HepG2 (cell line): ENCODE results near the gene PIK3CD. TPM values are rescaled to one million over a fixed set of nuclear protein-coding genes. Genes with fewer than 3 reads are reported as not detected.
A peak's percentile ranks its signal among the peaks of the same experiment; 100 is the strongest.

ENCODE experiments used
- FOXM1 ChIP-seq: sonication (generic); formaldehyde crosslinking; IDR thresholded peaks from 2 replicates; pipeline ENCODE4 v1.5.0; 2020; ENCODE audit warnings: missing genetic modification reagents
- HOXD1 ChIP-seq: sonication (generic); formaldehyde crosslinking; IDR thresholded peaks from 2 replicates; pipeline ENCODE4 v1.5.0; 2020; ENCODE audit warnings: missing genetic modification reagents
- PAF1 ChIP-seq: IDR thresholded peaks from 2 replicates; pipeline ENCODE4 v1.6.1; 2016; ENCODE audit warnings: missing genetic modification reagents, missing compliant biosample characterization
- POLR2AphosphoS5 ChIP-seq: IDR thresholded peaks from 2 replicates; pipeline ENCODE4 v1.6.1; 2012; ENCODE audit warnings: low read depth, low read length
- PRMT3 ChIP-seq: sonication (generic); formaldehyde crosslinking; IDR thresholded peaks from 2 replicates; pipeline ENCODE4 v1.8.1; 2022; ENCODE audit warnings: low read depth, mild to moderate bottlenecking, moderate library complexity, missing genetic modification reagents, borderline replicate concordance
- SIX4 ChIP-seq: sonication (generic); formaldehyde crosslinking; IDR thresholded peaks from 2 replicates; pipeline ENCODE4 v1.4.0; 2020; ENCODE audit warnings: missing genetic modification reagents
- SRF ChIP-seq: IDR thresholded peaks from 2 replicates; pipeline ENCODE4 v1.6.1; 2011; ENCODE audit warnings: mild to moderate bottlenecking, low read depth, low read length, moderate library complexity
- ZBTB38 ChIP-seq: sonication (generic); formaldehyde crosslinking; IDR thresholded peaks from 2 replicates; pipeline ENCODE4 v1.5.1; 2020; ENCODE audit warnings: mild to moderate bottlenecking, missing genetic modification reagents
- ZFX ChIP-seq: sonication (generic); formaldehyde crosslinking; IDR thresholded peaks from 2 replicates; pipeline ENCODE4 v1.4.0; 2020; ENCODE audit warnings: mild to moderate bottlenecking, low read depth, missing genetic modification reagents, moderate library complexity
- ZNF234 ChIP-seq: sonication (generic); formaldehyde crosslinking; conservative IDR thresholded peaks from 2 replicates; pipeline ENCODE4 v1.5.1; 2020; ENCODE audit warnings: mild to moderate bottlenecking, missing genetic modification reagents
- ZNF235 ChIP-seq: sonication (generic); formaldehyde crosslinking; IDR thresholded peaks from 2 replicates; pipeline ENCODE4 v1.8.1; 2023; ENCODE audit warnings: mild to moderate bottlenecking, missing genetic modification reagents, borderline replicate concordance
- ZNF331 ChIP-seq: sonication (generic); formaldehyde crosslinking; IDR thresholded peaks from 2 replicates; pipeline ENCODE4 v1.4.0; 2020; ENCODE audit warnings: missing genetic modification reagents
- ZNF333 ChIP-seq: sonication (generic); formaldehyde crosslinking; IDR thresholded peaks from 2 replicates; pipeline ENCODE4 v1.4.0; 2020; ENCODE audit warnings: mild to moderate bottlenecking, missing genetic modification reagents, borderline replicate concordance
- ZNF337 ChIP-seq: sonication (generic); formaldehyde crosslinking; IDR thresholded peaks from 2 replicates; pipeline ENCODE4 v1.5.1; 2020; ENCODE audit warnings: missing genetic modification reagents, low read depth, mild to moderate bottlenecking, borderline replicate concordance
- ZNF343 ChIP-seq: sonication (generic); formaldehyde crosslinking; IDR thresholded peaks from 2 replicates; pipeline ENCODE4 v1.4.0; 2020; ENCODE audit warnings: mild to moderate bottlenecking, missing genetic modification reagents
- ZNF354B ChIP-seq: sonication (generic); formaldehyde crosslinking; IDR thresholded peaks from 2 replicates; pipeline ENCODE4 v1.8.0; 2022; ENCODE audit warnings: mild to moderate bottlenecking, missing genetic modification reagents
- ZNF484 ChIP-seq: sonication (generic); formaldehyde crosslinking; IDR thresholded peaks from 2 replicates; pipeline ENCODE4 v1.5.1; 2020; ENCODE audit warnings: mild to moderate bottlenecking, low read depth, missing genetic modification reagents, borderline replicate concordance
- ZNF558 ChIP-seq: sonication (generic); formaldehyde crosslinking; IDR thresholded peaks from 2 replicates; pipeline ENCODE4 v1.9.0; 2022; ENCODE audit warnings: mild to moderate bottlenecking, missing genetic modification reagents, borderline replicate concordance
- ZNF607 ChIP-seq: sonication (generic); formaldehyde crosslinking; IDR thresholded peaks from 2 replicates; pipeline ENCODE4 v1.5.1; 2020; ENCODE audit warnings: missing genetic modification reagents, mild to moderate bottlenecking, borderline replicate concordance
- ZNF652 ChIP-seq: IDR thresholded peaks from 2 replicates; pipeline ENCODE4 v1.6.1; 2016; ENCODE audit warnings: low read depth, borderline replicate concordance
- ZNF710 ChIP-seq: sonication (generic); formaldehyde crosslinking; IDR thresholded peaks from 2 replicates; pipeline ENCODE4 v1.5.0; 2020; ENCODE audit warnings: mild to moderate bottlenecking, missing genetic modification reagents, borderline replicate concordance
- ZNF780A ChIP-seq: sonication (generic); formaldehyde crosslinking; IDR thresholded peaks from 2 replicates; pipeline ENCODE4 v1.8.0; 2022; ENCODE audit warnings: mild to moderate bottlenecking, missing genetic modification reagents, moderate library complexity
- ZNF841 ChIP-seq: sonication (generic); formaldehyde crosslinking; IDR thresholded peaks from 2 replicates; pipeline ENCODE4 v1.8.1; 2023; ENCODE audit warnings: missing genetic modification reagents, borderline replicate concordance
- ZNF879 ChIP-seq: sonication (generic); formaldehyde crosslinking; IDR thresholded peaks from 2 replicates; pipeline ENCODE4 v1.8.1; 2023; ENCODE audit warnings: missing genetic modification reagents
- polyA plus RNA-seq, 8 experiments: library from polyadenylated mRNA; depleted of rRNA in 3 of 8; stranded (reverse) in 7 of 8; unstranded in 1 of 8; fragments of >200 nt; fragmentation: Illumina TruSeq in 4 of 8; extraction: Trizol in 4 of 8; gene quantifications; 2 replicates each; pipeline versions ENCODE4 v1.2.1 to v1.2.3, GENCODE V29; 2011 to 2016; ENCODE audit warnings: low read depth in 4 of 8, missing spikeins in 1 of 8, mixed read lengths in 1 of 8; ENCODE audit not compliant: insufficient read depth in 1 of 8
- total RNA-seq, 5 experiments: library from RNA; depleted of rRNA; stranded (reverse); fragments of >200 nt; fragmentation: Illumina TruSeq; extraction: Trizol; gene quantifications; 2 replicates each; pipeline ENCODE4 v1.2.3, GENCODE V29; 2016; ENCODE audit warnings: low read depth in 1 of 5
- TF ChIP-seq, protein P1 (sequence below): IDR thresholded peaks from 2 replicates; pipeline ENCODE4 v1.6.1; 2016; ENCODE audit warnings: low read depth, control low read depth

The PIK3CD gene
- total and polyA plus RNA-seq, 2 of the 13 experiments (the other 11 are each of a cell fraction or from before 2014, with no cell fraction given), result 7.1 to 10.0 TPM

DNA sequence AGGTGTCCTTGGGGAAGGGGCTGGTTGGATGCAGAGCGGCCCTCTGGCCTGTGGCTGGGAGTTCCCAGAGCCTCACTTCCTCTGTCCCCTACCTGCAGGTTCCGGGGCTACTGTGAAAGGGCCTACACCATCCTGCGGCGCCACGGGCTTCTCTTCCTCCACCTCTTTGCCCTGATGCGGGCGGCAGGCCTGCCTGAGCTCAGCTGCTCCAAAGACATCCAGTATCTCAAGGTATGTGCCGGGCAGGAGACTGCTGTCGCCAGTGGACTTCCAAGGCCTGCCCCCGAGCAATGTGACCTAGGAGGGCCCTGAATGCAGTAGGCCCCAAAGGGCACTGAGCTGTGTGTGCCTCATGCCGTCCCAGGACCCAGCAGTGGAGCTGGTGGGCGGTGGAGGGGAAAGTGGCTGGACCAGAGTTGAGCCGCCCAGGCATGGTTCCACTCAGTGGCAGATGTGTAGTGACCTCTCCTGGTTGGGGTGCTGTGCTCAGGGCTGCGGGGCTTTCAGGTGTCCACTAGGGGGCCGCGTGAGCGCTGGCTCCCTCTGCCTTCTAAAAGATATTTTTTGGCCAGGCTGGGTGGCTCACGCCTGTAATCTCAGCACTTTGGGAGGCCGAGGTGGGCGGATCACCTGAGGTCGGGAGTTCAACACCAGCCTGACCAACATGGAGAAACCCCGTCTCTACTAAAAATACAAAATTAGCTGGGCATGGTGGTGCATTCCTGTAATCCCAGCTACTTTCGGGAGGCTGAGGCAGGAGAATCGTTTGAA lies 73.4 kb downstream of the PIK3CD start (continued):
- TF ChIP-seq FOXM1 (CRISPR knock-in tag) (no peak), ZNF484 (CRISPR knock-in tag) (no peak), SRF (no peak), ZNF337 (CRISPR knock-in tag) (no peak), ZNF710 (no peak), SIX4 (CRISPR knock-in tag) (no peak), ZNF841 (no peak), ZFX (CRISPR knock-in tag) (peak; percentile 36; the same call in 1 of the 2 replicates), ZNF331 (CRISPR knock-in tag) (peak; percentile 66; the same call in 1 of the 2 replicates), ZNF879 (CRISPR knock-in tag) (no peak), ZNF235 (no peak), POLR2AphosphoS5 (no peak), ZNF558 (CRISPR knock-in tag) (no peak), PAF1 (CRISPR knock-in tag) (no peak), ZNF234 (CRISPR knock-in tag) (no peak), PRMT3 (no peak), ZBTB38 (peak; percentile 74; the same call in 1 of the 2 replicates), ZNF652 (CRISPR knock-in tag) (no peak), ZNF780A (CRISPR knock-in tag) (no peak), ZNF354B (CRISPR knock-in tag) (no peak), HOXD1 (CRISPR knock-in tag) (no peak), ZNF333 (CRISPR knock-in tag) (no peak), ZNF607 (CRISPR knock-in tag) (no peak), ZNF343 (no peak)
- TF ChIP-seq, protein P1, sequence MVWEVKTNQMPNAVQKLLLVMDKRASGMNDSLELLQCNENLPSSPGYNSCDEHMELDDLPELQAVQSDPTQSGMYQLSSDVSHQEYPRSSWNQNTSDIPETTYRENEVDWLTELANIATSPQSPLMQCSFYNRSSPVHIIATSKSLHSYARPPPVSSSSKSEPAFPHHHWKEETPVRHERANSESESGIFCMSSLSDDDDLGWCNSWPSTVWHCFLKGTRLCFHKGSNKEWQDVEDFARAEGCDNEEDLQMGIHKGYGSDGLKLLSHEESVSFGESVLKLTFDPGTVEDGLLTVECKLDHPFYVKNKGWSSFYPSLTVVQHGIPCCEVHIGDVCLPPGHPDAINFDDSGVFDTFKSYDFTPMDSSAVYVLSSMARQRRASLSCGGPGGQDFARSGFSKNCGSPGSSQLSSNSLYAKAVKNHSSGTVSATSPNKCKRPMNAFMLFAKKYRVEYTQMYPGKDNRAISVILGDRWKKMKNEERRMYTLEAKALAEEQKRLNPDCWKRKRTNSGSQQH (CRISPR knock-in tag), result no peak
